ENCODE data around the gene GH1. TPM values are rescaled to one million over a fixed set of nuclear protein-coding genes. Genes with fewer than 3 reads are reported as not detected.
A peak's percentile ranks its signal among the peaks of the same experiment; 100 is the strongest.
"Not testable (repeated sequence)": the region's sequence is repeated elsewhere in the genome, so short reads cannot be mapped to it uniquely, and the experiment has no call there.

Gene GH1
- total RNA-seq, 1 donor from 2014 or later: not detected

DNA sequence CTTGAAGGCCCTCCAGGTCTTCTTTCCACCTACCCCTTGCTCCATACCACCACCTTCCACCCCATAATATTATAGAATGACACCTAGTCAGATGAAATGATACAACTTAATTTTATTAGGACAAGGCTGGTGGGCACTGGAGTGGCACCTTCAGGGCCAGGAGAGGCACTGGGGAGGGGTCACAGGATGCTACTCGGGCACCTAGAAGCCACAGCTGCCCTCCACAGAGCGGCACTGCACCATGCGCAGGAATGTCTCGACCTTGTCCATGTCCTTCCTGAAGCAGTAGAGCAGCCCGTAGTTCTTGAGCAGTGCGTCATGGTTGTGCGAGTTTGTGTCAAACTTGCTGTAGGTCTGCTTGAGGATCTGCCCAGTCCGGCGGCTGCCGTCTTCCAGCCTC, 23.8 kb downstream of the GH1 start:
- ATAC-seq: not testable (repeated sequence)

GRCh38 chr17:63894021-63894420, 24.6 kb downstream of the GH1 start:
- ATAC-seq: not testable (repeated sequence)

GRCh38 chr17:63892316-63893037, 26.2 kb downstream of the GH1 start:
- ATAC-seq: not testable (repeated sequence)

DNA sequence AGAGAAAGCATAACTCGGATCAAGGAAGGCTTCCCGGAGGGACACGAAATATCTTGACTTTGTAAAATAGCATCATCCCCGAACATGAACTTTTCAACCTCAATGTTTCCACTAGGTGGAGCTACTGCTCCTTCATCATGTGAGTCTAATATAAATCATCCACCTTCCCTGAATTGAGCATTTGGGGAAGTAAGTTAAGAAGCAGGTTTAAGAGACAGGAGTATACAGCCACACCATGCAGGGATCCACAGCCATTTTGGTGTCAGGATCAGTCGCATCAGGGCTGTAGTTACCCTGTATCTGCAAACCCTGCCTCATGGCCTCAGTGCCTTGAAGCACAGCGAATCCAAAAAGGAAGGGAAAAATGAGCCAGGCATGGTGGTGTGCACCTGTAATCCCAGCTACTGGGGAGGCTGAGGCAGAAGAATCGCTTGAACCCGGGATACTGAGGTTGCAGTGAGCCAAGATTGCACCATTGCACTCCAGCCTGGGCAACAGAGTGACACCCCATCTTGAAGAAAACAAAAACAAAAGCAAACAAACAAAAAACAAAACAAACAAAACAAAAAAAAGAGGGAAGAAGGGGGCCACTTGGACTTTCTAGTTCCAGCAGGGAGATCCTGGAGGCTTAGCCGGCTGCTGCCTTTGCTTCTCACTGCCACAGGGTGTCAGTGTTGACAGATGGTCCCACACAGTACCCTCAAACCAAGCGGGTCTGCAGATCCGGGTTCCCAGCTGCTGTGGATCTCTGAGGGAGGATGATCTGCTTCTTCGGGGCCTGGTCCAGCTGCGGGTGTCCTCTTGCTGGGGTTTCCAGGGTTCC, 29.4 kb downstream of the GH1 start:
- peak; percentile 53 for ATAC-seq

- not testable (repeated sequence) for ATAC-seq
Measured at GRCh38 chr17:63885119-63885518, 33.5 kb downstream of the GH1 start.

- not testable (repeated sequence) for ATAC-seq
Measured at GRCh38 chr17:63882626-63883126, 36.0 kb downstream of the GH1 start.

DNA sequence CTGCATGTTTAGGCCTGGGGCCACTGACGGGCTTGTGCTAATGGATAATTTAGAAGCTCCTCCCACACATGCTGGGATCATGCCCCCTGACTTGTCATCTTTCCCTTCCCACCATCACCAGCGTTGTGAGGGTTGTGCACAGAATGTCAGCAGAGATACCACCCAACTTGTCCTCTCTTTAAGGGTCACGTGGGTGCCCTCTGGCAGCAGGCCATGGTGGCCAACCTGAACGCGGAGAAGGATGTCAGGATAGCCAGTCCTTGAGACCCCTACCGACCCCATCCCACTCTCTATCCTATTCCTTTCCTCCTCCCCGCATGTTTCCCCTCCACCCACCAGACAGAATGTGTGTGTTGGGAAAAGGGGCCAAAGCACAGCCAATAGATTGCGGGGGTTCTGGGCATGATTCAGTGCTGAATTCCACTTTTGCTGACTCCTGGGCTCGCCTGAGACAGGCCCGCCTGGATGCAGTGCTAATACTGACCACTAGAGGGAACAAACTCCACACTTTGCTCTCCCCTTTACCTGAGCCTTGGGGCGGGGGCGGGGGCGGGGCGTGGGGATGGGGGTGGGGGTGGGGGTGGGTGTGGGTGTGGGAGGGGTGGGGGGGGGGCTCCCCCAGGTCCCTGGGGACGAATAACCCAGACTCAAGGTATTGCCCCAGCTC, 36.6 kb downstream of the GH1 start, which contains the start of gene GH2:
TSS of gene GH2 (minus strand) at position 10 of the 667 bp plus-strand sequence. CDS start 143 bp downstream, outside the sequence.
- ATAC-seq: peak; percentile 77

DNA sequence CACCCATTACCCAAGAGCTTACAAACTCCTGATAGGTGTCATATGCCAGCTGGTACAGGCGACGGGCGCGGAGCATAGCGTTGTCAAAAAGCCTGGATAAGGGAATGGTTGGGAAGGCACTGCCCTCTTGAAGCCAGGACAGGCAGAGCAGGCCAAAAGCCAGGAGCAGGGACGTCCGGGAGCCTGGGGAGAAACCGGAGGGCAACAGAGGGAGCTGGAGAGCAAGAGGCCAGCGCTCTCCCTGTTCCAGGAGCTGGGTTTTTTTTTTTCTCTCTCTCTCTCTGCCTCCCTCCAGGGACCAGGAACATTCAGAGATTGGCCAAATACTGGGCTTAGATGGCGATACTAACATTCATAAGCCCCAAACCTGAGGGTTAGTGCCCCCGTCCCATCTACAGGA, 37.3 kb downstream of the GH1 start:
- not testable (repeated sequence) for ATAC-seq

DNA sequence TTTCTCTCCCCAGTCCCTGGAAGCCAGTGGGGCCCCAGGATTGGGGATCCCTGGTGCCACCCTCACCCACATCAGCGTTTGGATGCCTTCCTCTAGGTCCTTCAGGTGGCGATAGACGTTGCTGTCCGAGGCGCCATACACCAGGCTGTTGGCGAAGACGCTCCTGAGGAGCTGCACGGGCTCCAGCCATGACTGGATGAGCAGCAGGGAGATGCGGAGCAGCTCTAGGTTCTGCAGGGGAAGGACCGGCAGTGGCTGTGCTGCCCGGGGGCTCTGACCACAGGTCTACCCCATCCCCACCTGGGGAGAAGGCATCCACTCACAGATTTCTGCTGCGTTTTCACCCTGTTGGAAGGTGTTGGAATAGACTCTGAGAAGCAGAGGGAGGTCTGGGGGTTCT, 37.9 kb downstream of the GH1 start:
- no peak for ATAC-seq

GRCh38 chr17:63878413-63878812, 40.2 kb downstream of the GH1 start:
- ATAC-seq: not testable (repeated sequence)

- ATAC-seq: not testable (repeated sequence)
Measured at GRCh38 chr17:63874693-63875092, 43.9 kb downstream of the GH1 start.

- not testable (repeated sequence) for ATAC-seq
Measured at GRCh38 chr17:63874061-63874626, 44.5 kb downstream of the GH1 start.

DNA sequence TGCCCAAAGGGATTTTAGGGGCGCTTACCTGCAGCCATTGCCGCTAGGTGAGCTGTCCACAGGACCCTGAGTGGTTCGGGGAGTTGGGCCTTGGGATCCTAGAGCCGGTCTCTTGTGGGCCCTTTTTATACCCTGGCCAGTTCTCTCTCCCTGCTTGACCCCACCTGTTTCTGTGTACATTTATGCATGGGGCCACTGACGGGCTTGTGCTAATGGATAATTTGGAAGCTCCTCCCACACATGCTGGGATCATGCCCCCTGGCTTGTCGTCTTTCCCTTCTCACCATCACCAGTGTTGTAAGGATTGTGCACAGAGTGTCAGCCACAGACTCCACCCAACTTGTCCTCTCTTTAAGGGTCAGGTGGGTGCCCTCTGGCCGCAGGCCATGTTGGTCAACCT, 45.1 kb downstream of the GH1 start, which contains the start of gene CSH2:
TSS of gene CSH2 (minus strand) at position 101 of the 400 bp plus-strand sequence. CDS start at position 38, 63 bp downstream.
- ATAC-seq: not testable (repeated sequence)

DNA sequence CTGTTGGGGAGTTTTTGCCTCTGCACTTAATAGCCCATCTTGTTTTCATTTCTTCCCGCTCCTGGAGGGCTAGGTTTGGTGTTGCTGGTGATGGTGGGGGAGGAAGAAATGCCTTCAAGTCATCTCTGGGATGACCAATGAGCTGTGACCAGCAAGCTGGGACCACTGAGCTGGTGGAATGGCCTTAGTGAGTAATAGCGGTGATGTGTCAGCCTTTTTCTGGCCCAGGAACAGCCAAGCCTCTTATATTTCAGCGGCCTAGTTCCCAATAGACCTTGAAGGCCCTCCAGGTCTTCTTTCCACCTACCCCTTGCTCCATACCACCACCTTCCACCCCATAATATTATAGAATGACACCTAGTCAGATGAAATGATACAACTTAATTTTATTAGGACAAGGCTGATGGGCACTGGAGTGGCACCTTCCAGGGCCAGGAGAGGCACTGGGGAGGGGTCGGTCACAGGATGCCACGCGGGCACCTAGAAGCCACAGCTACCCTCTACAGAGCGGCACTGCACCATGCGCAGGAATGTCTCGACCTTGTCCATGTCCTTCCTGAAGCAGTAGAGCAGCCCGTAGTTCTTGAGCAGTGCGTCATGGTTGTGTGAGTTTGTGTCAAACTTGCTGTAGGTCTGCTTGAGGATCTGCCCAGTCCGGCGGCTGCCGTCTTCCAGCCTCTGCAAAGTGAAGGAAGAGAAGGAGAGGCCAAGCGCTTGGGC, 46.8 kb downstream of the GH1 start:
- ATAC-seq: not testable (repeated sequence)

DNA sequence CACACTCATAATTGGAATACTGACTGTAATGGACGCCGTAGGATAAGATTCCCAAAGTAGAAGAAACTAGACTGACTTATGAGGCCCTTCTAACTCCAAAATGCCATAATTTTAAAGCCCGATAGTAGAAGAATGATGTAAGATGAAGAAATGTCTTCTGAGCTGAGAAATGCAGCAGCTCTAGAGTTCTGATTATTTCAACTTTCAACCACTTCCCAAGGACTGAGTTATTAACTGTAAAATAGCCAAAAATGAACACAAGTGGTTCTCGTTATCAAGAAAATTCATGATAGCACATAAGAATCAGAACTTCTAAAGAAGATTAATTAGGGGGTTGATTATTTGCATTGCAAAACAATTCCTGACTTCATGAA, 48.4 kb downstream of the GH1 start:
- not testable (repeated sequence) for ATAC-seq

GRCh38 chr17:63869491-63870291, 48.9 kb downstream of the GH1 start:
- not testable (repeated sequence) for ATAC-seq

All from esophagus mucosa (tissue), 1 donor.